Measurements from ENCODE around the gene LRG1.
A peak's percentile ranks its signal among the peaks of the same experiment; 100 is the strongest.

LRG1 gene, protein sequence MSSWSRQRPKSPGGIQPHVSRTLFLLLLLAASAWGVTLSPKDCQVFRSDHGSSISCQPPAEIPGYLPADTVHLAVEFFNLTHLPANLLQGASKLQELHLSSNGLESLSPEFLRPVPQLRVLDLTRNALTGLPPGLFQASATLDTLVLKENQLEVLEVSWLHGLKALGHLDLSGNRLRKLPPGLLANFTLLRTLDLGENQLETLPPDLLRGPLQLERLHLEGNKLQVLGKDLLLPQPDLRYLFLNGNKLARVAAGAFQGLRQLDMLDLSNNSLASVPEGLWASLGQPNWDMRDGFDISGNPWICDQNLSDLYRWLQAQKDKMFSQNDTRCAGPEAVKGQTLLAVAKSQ

DNA sequence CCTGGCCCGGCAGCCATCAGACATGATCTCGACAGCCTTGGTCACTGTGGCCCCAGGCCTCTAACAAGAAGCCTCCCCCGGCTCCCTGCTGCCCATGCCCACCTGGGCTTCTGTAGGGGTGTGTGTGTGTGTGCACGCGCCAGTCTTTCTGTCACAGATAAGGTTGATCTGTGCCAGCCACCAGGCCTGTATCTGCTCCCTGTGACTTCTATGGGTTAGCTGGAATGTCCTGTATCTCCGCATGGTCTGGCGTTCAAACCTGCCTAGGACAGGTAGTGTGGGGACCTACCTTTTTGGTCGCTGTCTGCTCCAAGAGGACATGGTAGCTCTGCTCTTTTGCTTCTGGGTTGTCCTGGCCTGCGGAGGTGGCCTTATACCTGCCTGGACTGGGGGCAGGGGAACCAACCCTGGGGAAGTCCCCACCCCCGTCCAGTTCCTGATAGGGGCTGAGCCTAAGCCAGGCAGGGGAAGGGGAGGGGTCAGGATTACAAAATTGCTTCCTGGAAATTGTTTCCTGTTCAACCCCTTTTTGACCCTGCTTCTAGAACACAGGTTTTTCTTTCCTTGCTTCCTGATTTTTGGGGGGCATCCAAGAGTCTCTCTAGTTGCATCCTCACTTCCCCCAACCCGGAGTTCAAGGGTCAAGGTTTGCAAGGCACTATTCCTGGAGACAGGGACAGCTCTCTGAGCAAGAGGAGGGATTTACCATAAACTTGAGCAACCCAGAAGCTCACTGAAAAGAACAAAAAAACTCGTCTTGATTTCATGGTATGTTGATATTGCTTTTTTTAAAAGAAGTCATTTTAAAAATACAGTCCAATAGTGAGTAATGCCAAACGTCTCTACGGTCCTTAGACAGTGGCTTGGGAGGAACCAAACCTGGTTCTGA is at the start of gene LRG1:
LRG1 (minus strand) TSS at position 344 of the 889 bp plus-strand sequence; CDS start at position 321, 23 bp downstream.
- DNase-seq, result peak; percentile 56

DNA sequence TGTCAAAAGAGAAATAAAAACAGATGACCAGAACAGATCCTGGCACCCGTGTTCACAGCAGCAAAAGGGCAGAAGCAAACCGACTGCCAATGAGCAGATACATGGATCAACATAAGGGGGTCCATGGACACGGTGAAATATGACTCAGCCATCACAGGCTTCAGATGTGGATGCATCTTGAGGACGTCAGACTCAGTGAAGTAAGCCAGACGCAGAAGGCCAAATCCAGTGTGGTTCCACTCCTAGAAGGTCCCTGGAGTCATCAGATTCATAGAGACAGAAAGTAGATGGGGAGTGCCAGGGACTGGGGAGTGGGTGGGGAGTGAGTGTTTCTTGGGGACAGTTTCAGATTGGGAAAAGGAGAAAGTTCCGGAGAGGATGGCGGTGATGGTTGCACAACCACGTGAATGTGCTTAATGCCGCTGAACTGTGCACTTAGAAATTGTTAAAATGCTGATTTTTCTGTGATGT is 48.5 kb upstream of the LRG1 start:
- no peak for DNase-seq

DNA sequence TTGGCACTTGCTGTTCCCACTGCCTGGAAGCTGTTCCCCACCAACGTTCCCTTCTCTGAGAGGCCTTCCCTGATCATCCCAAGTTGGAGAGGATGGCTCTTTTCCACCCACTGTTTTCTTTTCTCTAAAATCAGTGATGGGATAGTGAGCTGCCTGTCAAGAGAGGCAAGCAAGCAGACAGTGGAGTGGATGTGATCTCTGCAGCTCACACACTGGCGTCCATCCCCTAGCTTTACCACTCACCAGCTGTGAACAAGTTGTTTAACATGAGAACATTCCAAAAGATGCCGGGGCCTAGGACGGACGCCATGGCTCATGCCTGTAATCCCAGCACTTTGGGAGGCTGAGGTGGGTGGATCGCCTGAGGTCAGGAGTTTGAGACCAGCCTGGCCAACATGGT is 47.7 kb upstream of the LRG1 start:
- no peak for DNase-seq

DNA sequence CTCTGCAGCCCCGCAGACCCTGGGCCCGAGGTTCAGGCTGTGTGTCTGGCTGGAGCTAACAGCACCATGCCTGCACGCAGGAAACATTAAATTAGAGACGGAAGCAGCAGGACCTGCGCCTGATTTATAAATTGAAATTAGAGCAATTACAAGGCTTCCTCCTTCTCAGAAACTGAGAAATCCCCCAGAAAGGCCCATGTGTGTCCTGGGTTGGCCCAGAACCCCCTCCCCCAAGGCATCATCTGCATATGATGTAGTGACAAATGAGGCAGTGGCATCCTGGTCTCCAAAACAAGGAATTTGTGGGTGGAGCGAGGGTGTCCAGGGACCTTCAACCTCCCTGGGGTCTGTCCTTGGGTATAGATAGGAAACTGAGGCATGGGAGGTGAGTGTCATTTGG is 46.9 kb upstream of the LRG1 start:
- DNase-seq, result no peak

DNA sequence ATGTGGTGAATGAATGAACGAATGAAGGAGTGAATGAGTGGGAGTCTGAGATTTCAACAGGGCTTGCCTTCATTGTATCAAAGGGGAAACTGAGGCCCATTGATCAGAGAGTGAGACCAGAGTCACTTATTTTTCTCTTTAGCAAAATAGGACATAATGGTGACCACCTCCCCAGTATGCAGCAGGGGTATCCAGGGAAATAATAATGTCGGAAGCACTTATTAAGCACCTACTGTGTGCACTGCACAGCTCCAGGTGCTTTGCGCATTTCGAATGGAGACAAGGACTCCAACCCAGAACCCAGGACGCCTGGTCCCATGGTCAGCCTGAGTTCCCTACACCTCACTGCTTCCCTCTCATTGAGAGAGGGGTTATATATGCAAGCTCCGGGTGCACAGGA is 46.4 kb upstream of the LRG1 start:
- no peak for DNase-seq

DNA sequence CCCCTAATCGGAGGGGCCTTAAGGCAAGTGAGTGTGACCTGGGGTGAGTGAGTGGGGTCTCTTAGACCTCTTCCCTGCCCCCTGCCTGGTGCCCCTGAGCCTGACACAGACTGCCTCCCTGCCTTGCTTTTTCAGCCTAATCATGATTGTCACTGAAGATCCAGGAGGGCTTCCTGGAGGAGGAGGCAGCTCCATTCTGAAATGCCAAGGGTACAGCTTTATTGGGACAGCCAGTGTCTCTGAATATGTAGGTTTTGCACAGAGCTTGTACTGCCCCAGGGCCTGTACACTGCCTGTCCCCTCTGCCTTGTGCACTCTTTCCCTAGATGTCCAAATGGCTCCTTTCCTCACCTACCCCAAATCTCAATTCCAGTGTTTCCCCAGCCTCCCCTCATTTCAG is 45.7 kb upstream of the LRG1 start:
- no peak for DNase-seq

DNA sequence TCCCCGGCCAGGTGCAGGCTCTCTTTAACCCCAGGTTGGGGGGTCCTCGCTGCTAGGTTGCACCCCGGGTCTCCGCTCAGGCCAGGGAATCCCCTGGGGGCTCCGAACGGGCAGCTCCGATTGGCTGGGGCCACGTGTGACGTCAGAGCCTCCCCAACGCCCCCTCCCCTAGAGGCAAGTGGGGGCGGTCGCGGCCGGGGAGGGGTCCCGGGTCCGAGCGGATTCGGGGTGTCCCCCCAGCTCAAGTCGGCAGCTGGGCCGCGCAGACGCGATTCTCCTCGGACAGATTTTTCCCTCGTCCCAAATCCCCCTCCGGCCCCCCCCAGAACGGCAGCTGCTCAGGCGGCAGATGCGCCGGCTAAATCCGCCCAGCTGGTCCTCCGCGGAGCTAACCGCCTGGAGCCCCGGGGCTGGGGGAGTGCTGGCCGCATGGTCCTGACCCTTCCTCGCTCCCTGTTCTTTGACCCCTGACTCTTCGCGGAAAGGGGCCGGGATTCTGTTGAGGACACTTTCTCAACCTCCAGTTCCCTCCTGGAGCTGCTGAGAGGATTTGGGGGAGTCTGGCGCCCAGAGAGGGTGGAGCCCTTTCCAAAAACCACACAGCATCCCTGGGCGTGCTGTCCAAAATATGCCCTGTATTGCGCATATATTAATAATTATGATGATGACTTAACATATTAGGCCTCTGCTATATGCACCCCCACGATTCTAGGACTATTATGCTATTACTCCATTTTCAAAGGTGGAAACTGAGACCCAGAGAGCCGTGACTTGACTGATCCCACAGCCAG is 45.0 kb upstream of the LRG1 start:
- no peak for DNase-seq

DNA sequence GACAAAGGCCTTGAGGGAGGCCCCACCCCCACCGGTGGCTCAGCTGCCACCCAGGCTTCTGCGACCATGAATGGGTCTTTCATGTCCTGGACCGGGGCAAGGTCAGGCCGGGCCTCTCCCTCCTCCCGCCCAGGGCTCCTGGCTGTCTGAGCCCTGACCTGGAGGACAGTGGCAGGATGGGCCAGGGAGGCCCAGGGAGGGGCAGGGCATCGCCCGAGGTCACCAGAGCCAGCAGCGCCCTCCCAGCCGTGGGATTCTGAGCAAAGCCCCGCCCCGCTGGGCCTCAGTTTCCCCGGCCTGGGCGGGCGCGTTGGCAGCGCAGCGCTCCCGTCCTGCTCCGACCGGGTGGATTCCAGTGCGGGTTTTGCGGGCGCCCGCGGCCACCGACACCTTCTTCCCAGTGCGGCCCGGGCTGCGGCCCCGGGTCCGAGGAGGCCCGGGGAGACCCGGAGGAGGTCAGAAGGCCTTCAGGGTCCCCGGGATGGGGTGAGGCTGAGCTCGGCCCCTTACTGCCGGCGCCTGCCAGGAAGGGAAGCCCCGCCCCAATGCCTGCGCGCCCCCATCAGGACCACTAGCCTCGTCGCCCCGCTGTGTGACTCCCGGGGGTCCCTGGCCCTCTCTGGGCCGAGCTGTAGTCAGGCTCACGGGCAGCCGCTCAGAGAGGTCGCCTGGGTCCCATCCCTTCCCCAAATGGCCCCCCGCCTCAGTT is 44.3 kb upstream of the LRG1 start:
- peak; percentile 39 for DNase-seq

DNA sequence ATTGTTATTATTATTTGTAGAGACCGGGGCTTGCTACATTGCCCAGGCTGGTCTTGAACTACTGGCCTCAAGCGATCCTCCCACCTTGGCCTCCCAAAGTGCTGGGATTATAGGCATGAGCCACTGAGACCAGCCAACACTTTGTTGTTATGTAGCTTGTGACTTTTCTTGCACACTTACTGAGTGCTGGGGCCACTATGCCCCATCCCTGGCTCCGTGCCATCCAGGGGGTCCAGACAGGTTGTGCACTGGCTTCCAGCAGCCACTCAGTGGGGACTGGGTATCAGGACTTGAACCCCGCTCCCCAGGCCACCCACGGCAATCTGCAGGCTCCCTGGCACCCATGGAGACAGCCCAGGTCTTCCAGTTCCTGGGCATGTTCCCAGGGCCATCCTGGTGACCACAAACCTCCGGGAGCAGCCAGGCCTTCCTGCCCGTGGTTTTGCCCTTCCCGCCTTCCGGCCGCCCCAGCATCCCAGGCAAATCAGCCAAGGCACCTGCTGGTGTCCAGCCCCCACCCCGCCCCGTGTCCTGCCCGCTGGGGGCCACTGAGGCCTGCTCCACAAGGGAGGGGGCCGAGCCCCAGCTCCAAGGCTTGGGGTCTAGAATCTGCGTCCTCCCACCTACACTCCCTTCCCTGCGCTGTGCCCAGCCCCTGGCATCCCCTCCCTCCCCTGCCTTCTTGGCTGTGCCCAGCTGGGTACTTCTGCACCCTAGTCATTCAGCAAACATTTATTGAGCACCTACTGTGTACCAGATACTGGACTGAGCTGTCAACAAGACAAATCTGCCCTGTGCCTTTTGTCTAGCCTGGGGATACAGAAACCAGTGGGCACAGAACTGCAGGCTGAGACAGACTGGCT is 43.4 kb upstream of the LRG1 start:
- DNase-seq, result peak; percentile 40

DNA sequence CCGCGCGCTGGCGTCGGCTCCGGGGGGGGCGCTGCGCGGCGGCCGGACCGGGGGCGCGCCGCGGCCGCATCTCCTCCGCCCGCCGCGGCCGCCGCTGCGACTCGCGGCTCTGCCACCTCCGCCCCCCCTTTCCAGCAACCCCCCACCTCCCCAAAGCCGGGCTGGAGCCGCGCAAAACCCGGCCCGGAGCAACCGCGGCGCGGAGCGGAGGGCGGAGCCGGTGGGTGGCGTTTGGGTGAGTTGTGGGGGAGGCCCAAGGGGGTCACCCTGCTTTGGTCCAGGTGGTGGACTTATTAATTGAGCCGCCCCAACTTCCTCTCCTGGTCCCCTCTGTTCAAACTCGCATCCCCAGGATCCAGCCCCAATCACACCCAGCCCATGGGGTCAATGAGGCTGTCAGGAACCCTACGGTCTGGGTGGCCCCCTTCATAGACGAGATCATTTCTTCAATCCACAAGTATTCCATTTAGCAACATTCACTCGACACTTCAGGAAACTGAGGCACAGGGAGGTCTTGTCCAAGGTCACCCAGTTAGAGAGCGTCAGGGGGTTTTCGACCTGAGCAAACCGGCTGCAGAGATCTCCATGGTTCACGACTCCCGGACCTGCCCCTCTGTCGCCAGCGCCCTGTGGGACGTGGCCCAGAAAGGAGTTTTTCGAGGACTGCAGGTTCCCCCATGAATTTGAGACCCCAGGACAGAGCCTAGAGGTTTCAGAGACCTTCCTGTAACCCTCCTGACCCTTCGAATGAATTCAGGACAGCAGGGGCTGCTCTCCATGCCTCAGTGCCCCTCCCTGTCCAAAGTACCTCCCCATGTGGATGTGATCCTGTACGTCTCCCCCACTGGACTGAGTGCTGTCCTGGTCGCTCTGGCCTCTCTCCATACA is 42.1 kb upstream of the LRG1 start:
- peak; percentile 61 for DNase-seq

DNA sequence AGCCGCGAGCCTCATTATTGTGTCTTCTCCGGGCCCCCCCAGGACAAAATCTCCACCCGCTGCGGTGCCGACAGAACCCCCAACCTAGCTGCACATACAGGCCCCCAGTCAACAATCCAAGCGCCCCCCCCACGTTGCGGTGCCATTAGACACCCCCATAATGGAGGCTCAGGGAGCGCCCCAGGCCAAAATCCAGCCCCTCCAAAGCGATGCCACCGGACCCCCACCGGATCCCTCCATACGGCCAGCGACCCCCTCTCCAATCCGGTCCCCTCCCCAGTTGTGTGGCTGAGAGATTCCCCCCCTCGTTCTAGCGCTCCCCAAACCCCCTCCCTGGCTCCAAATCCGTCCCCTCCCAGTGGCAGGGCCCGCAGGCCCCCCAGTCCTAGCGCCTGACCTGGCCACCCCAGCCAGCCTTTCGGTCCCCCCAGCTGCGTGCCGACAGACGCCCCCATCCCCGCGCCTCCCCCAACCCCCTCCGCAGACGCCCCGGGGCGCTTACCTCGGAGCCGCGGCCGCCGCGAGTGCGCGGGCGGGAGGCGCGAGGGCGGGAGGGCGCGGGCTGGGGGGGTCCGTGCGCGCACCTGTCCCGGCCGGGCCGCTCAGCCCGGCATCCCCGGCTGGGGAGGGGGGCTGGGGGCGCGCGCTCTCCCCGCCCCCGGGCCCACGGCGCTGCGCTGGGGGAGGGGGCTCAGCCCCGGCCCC is 41.3 kb upstream of the LRG1 start:
- DNase-seq, result no peak

DNA sequence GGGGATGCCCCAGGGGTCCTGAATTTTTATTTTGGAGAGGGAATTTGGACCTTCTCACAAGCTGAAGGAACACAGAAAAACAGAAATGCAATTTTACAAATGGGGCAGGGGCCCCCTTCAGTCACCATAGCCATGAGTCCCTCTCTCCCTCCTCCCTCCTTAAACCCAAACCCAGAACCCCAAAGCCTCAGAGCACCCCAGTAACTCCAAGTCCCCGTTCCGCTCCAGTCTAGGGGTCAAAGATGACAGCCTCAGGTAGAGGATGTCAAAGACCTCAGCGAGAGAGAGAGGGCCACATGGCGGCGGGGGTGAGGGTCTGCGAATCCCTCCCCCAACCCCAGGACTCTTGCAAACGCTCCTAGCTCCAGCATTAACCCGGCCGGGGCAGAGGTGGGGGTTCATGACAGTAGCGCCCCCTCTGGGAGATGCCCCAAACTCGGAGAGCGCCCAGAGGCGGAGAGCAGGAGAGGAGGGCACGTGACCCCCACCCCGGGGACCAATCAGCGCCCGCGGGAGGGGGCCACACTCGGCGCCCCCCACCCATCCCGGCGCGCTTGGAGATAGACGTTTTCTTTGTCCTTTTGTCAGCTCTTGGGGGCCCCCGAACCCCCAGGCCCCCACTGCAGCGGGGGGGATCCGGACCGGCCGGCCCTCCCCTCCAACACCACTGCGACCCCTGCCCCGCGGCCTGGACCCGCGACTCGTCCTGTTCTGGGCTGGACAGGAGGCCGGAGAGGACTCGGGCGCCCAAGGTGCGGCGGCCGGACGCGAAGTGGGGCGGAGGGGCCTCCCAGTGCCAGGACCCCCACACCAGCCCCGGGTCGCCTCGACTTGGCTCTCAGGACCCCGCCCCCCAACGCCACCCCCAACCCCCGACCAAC is 40.4 kb upstream of the LRG1 start:
- DNase-seq, result no peak

DNA sequence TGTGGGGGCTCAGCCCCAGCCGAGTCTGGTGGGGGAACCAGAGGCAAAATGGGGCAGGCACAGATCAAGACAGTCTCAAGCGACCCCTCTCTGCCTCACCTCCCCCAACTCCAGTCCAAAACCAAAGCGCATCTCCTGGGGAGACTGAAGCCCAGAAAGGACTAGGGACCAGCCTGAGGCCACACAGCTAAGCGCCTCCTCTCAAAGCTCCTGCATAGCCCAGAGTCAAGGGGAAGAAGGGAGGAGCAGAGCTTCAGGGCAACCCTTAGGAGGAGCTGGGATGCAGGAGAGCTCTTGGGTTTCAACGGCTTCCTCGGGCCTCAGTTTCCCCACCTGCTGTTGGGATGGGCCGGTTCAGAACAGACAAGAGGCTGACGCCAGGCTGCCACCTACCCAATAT is 39.6 kb upstream of the LRG1 start:
- no peak for DNase-seq

DNA sequence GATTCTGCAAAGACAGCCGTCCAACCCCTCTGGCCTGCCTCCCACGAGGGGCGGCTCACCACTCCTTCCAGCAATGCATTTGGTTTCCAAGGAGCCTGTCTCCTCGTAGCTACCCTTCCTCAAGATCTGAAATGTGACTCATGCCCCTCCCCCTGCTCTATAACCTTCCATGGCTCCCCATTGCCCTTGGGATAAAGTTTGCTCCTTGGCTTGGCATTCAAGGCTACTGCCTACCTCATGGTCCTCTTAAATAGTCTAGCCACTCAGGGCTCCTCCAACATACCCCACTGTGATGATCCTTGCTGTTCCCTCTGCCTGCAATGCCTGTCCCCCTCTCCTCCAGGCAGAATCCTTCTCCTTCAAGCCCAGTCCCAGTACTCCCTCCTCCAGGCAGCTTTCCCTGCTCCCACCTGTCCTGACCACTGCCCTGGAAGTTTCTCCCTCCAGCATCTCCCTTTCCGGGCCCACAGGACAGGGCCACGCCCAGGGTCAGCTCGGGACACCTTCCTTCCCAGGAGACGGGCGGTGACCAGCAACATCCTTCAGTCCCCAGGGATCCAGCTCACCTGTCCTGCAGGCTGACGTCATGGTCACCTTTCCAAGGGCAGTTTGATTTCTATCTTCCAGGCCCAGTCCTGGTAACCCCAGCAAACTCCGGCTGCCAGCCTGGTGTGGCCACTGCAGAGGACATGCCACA is 38.9 kb upstream of the LRG1 start:
- no peak for DNase-seq

DNA sequence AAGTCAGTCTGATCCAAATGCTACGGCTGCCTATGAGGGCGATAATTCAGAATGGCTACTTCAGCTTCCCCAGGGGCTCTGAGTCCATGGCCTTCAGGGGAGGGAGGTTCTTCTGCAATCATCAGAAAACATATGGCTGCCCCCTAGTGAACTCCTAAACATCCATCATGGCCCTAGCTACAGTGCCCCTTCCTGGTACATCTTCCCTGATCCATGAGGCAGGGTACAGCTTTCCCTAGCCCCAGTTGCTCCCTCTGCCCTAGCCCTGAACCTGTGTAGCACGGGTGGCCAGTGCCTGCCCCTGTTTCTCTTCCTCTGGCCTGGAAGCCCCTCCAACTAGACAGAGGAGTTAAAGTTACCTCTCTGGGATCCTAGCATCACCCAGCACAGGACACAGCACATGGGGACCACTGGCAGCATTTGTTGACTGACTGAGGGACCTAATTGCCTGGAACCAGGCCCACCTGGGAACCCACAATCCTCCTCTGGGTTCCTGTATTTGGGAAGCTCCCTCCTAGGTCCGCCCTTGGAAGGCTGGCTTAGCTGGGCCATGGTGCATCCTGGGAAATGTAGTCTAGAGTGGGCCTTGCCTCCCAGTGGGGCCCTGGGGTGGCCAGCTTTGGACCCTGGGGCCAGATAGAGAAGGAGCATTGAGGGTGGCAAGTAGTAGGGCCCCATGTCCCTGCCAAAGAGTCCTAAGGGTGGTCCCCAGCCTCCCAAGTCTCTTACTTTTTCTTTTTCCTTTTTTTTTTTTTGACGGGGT is 37.4 kb upstream of the LRG1 start:
- no peak for DNase-seq

DNA sequence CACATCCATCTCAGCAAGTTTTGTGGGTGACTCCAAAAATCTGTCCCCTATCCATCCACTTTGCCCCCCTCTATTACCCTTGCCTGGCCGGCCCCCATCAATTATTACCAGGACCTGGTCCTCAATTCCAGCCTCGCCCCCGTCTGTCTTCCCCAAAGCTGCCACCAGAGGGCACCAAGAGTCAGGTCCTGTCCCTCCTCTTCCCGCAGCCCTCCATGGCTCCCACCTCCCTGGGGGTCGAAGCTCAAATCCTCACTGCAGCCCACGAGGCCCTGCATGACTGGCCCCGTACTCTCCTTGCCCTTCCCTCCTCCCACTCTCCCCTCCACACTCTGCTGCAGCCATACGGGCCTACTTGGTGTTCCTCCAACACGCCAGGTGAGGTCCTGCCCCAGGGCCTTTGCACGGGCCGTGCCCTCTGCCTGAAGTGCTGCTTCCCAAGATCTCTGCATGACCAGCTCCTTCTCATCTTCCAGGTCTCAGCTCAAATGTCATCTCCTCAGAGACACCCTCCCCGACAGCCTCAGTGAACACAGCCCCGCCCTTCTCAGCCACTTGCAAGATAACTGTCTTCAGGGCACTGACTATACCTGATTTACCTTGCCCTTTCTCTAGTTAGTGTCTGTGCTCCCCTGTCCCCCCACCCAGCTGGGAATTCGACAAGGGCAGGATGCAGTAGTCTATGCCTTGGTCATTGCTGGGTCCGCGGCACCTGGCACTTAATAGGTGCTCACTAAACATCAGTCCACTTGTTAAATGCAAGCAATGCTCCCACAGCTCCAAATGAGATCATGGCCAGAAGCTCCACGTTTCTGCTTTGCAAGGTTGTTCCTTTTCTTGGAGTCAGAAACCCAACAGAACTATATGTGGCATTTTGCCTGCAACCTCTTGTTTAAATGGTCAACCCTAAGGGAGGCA is 36.4 kb upstream of the LRG1 start:
- peak; percentile 62 for DNase-seq

Data from RPMI8226 (cell line).